CD14-positive monocyte (primary cell): ENCODE measurements around the gene NARS2. TPM values are rescaled to one million over a fixed set of nuclear protein-coding genes. Genes with fewer than 3 reads are reported as not detected.

Experiments
- DNase-seq, 3 donors: peaks; one replicate each; pipeline ENCODE4 v3.0.0-alpha.2; 2011 to 2022
- H2AFZ ChIP-seq: 2 replicates; pipeline ENCODE4 v1.6.0; 2012; ENCODE audit warnings: mild to moderate bottlenecking, low read depth, low read length, inconsistent platforms; ENCODE audit not compliant: insufficient read depth, poor library complexity, severe bottlenecking
- H3K27ac ChIP-seq, 2 donors: 1 replicate in 1 of 2; 2 replicates in 1 of 2; pipeline ENCODE4 v1.5.1; 2012 to 2013; ENCODE audit warnings: low read length in 2 of 2, control low read depth in 1 of 2, inconsistent platforms in 1 of 2, low read depth in 1 of 2, mild to moderate bottlenecking in 1 of 2
- H3K27me3 ChIP-seq, 2 donors: one replicate each; pipeline versions ENCODE4 v1.6.0 to v1.6.1; 2011 to 2013; ENCODE audit warnings: low read length in 2 of 2; ENCODE audit not compliant: control insufficient read depth in 2 of 2, insufficient read depth in 2 of 2
- H3K36me3 ChIP-seq, 2 donors: replicated peaks in 1 of 2; 1 replicate in 1 of 2; 2 replicates in 1 of 2; pipeline versions ENCODE4 v1.5.1 to v1.6.1; 2012 to 2013; ENCODE audit warnings: low read length in 2 of 2, control low read depth in 1 of 2, inconsistent platforms in 1 of 2, mild to moderate bottlenecking in 1 of 2; ENCODE audit not compliant: insufficient read depth in 2 of 2, control insufficient read depth in 1 of 2
- H3K4me1 ChIP-seq, 2 donors: 1 replicate in 1 of 2; 2 replicates in 1 of 2; pipeline versions ENCODE4 v1.5.1 to v1.6.1; 2012 to 2013; ENCODE audit warnings: low read length in 2 of 2, control low read depth in 1 of 2, inconsistent platforms in 1 of 2, mild to moderate bottlenecking in 1 of 2, moderate library complexity in 1 of 2; ENCODE audit not compliant: insufficient read depth in 2 of 2, control insufficient read depth in 1 of 2
- H3K4me2 ChIP-seq: replicated peaks from 2 replicates; pipeline ENCODE3; 2012; ENCODE audit warnings: low read length, moderate library complexity, mild to moderate bottlenecking; ENCODE audit not compliant: poor library complexity, severe bottlenecking; ENCODE audit errors: extremely low read depth
- H3K4me3 ChIP-seq, 3 experiments: fragments of 200-600 bp in 1 of 3; sonication (generic) in 1 of 3; replicated peaks in 1 of 3; 1 replicate in 2 of 3; 2 replicates in 1 of 3; pipeline ENCODE4 v1.5.1; 2011 to 2013; ENCODE audit warnings: low read length in 3 of 3, mild to moderate bottlenecking in 3 of 3, control low read depth in 2 of 3, low read depth in 2 of 3, inconsistent platforms in 1 of 3, moderate library complexity in 1 of 3
- H3K79me2 ChIP-seq: 2 replicates; pipeline ENCODE4 v1.6.0; 2012; ENCODE audit warnings: mild to moderate bottlenecking, control low read depth, inconsistent platforms, low read length, moderate library complexity; ENCODE audit not compliant: insufficient read depth
- H3K9ac ChIP-seq: 2 replicates; pipeline ENCODE4 v1.6.0; 2017; ENCODE audit warnings: low read length, mild to moderate bottlenecking; ENCODE audit not compliant: insufficient read depth, poor library complexity, severe bottlenecking
- H3K9me3 ChIP-seq, 2 donors: replicated peaks in 1 of 2; 1 replicate in 1 of 2; 2 replicates in 1 of 2; pipeline versions ENCODE4 v1.5.1 to v1.6.1; 2012 to 2013; ENCODE audit warnings: low read length in 2 of 2, control low read depth in 1 of 2; ENCODE audit not compliant: control insufficient read depth in 1 of 2, insufficient read depth in 1 of 2
- H4K20me1 ChIP-seq: 2 replicates; pipeline ENCODE4 v1.6.0; 2012; ENCODE audit warnings: mild to moderate bottlenecking, low read length, control low read depth, moderate library complexity; ENCODE audit not compliant: insufficient read depth
- H3K27ac Mint-ChIP-seq, 7 donors: one replicate each; pipeline ENCODE4 v1.8.0; 2020; ENCODE audit warnings: mild to moderate bottlenecking in 7 of 7, mixed read lengths in 7 of 7, moderate library complexity in 6 of 7, inconsistent platforms in 2 of 7
- H3K27me3 Mint-ChIP-seq, 3 donors: one replicate each; pipeline ENCODE4 v1.8.0; 2021 to 2022; ENCODE audit warnings: low read depth in 3 of 3, mild to moderate bottlenecking in 3 of 3, mixed read lengths in 3 of 3, moderate library complexity in 3 of 3, inconsistent platforms in 1 of 3
- H3K36me3 Mint-ChIP-seq, 2 donors: one replicate each; pipeline ENCODE4 v1.8.0; 2020; ENCODE audit warnings: mixed read lengths in 2 of 2, inconsistent platforms in 1 of 2, mild to moderate bottlenecking in 1 of 2
- H3K4me1 Mint-ChIP-seq: one replicate; pipeline ENCODE4 v1.8.0; 2020; ENCODE audit warnings: mild to moderate bottlenecking, mixed read lengths
- H3K4me3 Mint-ChIP-seq, 2 donors: one replicate each; pipeline ENCODE4 v1.8.0; 2020; ENCODE audit warnings: mild to moderate bottlenecking in 2 of 2, mixed read lengths in 2 of 2, moderate library complexity in 1 of 2
- H3K9me3 Mint-ChIP-seq, 7 donors: one replicate each; pipeline ENCODE4 v1.8.0; 2020 to 2022; ENCODE audit warnings: mixed read lengths in 7 of 7, mild to moderate bottlenecking in 6 of 7, moderate library complexity in 6 of 7, inconsistent platforms in 2 of 7
- CTCF ChIP-seq: fragments of 200-600 bp; IDR thresholded peaks from one replicate; pipeline ENCODE4 v1.8.0; 2022; ENCODE audit warnings: antibody characterized with exemption, mild to moderate bottlenecking
- WGBS: methylation state at CpG from one replicate; pipeline ENCODE4 v1.1.5; 2013; ENCODE audit warnings: missing lambda C conversion rate; ENCODE audit not compliant: insufficient coverage; 5-methylcytosine and 5-hydroxymethylcytosine counted together
- intact Hi-C, 2 donors: fragments of 100-400 bp; cut with micrococcal nuclease; formaldehyde crosslinking; loops; one replicate each; pipeline versions ENCODE4 v1.15.0 to v1.15.1; 2023
- polyA plus RNA-seq, 3 donors: library from polyadenylated mRNA; depleted of rRNA in 1 of 3; unstranded in 2 of 3; stranded (reverse) in 1 of 3; fragments of 300-500 nt in 2 of 3; fragments of >200 nt in 1 of 3; fragmentation: Illumina TruSeq in 2 of 3; gene quantifications; 1 replicate in 2 of 3; 2 replicates in 1 of 3; pipeline ENCODE4 v1.2.3, GENCODE V29; 2012 to 2021

The NARS2 gene
- polyA plus RNA-seq, 3 donors, result 4.3 to 6.6 (median 4.9) TPM

- Mint-ChIP-seq H3K4me1 (no peaks in the 10 kb centered on the region), H3K9me3 (peaks cover 0 to 2% (median 0%) of the 10 kb centered on the region in 7 donors), H3K27me3 (no peaks in the 10 kb centered on the region), H3K27ac (no peak overlapping the region), H3K36me3 (peaks cover 22 to 29% of the 10 kb centered on the region in 2 donors), H3K4me3 (no peak overlapping the region)
- DNase-seq, result no peak
- no peak overlapping the region for H3K9ac ChIP-seq
- H3K4me3 ChIP-seq, result no peak overlapping the region
- no peaks in the 10 kb centered on the region for H4K20me1 ChIP-seq
- peaks cover 0 to 26% of the 10 kb centered on the region in 2 donors for H3K36me3 ChIP-seq
- TF ChIP-seq CTCF, result no peak
- no peaks in the 10 kb centered on the region for H3K4me1 ChIP-seq
- H3K27me3 ChIP-seq, result no peaks in the 10 kb centered on the region
- H3K4me2 ChIP-seq, result no peak overlapping the region
- WGBS, result 100% methylated on average over 1 of the region's 1 CpG
- H2AFZ ChIP-seq, result no peak overlapping the region
- intact Hi-C loops, result no loop called here
- no peaks in the 10 kb centered on the region for H3K79me2 ChIP-seq
- H3K9me3 ChIP-seq, result no peaks in the 10 kb centered on the region
- no peak overlapping the region for H3K27ac ChIP-seq
These were observed 98.6 kb downstream of the NARS2 start for GRCh38 chr11:78476066-78476465.

- DNase-seq, result no peak
- H3K4me1 Mint-ChIP-seq, result peaks cover 5% of the 10 kb centered on the region
- H3K4me3 ChIP-seq, result no peak overlapping the region
- H3K27ac ChIP-seq, result no peak overlapping the region
- H3K27ac Mint-ChIP-seq, result no peak overlapping the region
- H3K36me3 Mint-ChIP-seq, result peaks cover 22 to 29% of the 10 kb centered on the region in 2 donors
- TF ChIP-seq CTCF, result no peak
- no peak overlapping the region for H2AFZ ChIP-seq
- H3K36me3 ChIP-seq, result peaks cover 0 to 26% of the 10 kb centered on the region in 2 donors
- H3K4me3 Mint-ChIP-seq, result no peak overlapping the region
- no peaks in the 10 kb centered on the region for H4K20me1 ChIP-seq
- intact Hi-C loops, result no loop called here
- peaks cover 0 to 2% of the 10 kb centered on the region in 2 donors for H3K4me1 ChIP-seq
- H3K27me3 ChIP-seq, result no peaks in the 10 kb centered on the region
- H3K9me3 ChIP-seq, result no peaks in the 10 kb centered on the region
- no peak overlapping the region for H3K9ac ChIP-seq
- H3K9me3 Mint-ChIP-seq, result peaks cover 0 to 2% (median 0%) of the 10 kb centered on the region in 7 donors
- H3K79me2 ChIP-seq, result no peaks in the 10 kb centered on the region
- H3K4me2 ChIP-seq, result no peak overlapping the region
- H3K27me3 Mint-ChIP-seq, result no peaks in the 10 kb centered on the region
These were observed 100.2 kb downstream of the NARS2 start for GRCh38 chr11:78474451-78474850.
